Measurements from ENCODE around the gene PRR11. TPM values are rescaled to one million over a fixed set of nuclear protein-coding genes. Genes with fewer than 3 reads are reported as not detected.

PRR11 gene
- total RNA-seq, 1 experiment from 2014 or later: 86.7 TPM

DNA sequence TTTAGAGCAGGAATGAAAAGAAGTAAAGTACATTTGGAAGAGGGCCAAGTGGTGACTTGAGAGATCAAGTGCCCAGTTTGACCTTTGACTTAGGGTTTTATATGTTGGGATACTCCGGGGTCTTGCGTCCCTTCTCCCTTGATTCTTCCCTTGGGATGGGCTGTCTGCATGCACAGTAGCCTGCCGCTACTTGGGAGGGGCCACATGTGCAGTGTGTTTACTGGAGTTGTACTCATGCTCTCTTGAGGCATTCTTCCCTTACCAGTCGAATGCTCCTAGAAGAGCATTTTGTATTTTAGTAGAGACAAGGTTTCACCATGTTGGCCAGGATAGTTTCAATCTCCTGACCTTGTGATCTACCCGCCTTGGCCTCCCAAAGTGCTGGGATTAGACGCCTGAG, 88.5 kb downstream of the PRR11 start:
- ChIA-PET POLR2A (no interaction called here), RAD21 (ENCODE audit: low non-redundant PET in 1 of 2, low total read pairs in 2 of 2, uncharacterized antibody in 2 of 2, unreplicated experiment in 2 of 2) (no interaction called here), CTCF (no interaction called here)
- no peak for TF ChIP-seq MAX (IDR thresholded peaks at IDR 0.05)
- no peak for TF ChIP-seq POLR2AphosphoS5 (IDR thresholded peaks at IDR 0.05; ENCODE audit: low read depth, low read length)
- TF ChIP-seq RAD21 (IDR thresholded peaks at IDR 0.05; ENCODE audit: low read depth): no peak
- no peak for TF ChIP-seq CBX3 (IDR thresholded peaks at IDR 0.05; ENCODE audit: low read depth)
- no peak for TF ChIP-seq EZH2phosphoT487 (IDR thresholded peaks at IDR 0.05; ENCODE audit: borderline replicate concordance)
- TF ChIP-seq ATF3 (IDR thresholded peaks at IDR 0.05): no peak
- Histone ChIP-seq H3K9ac (ENCODE audit: low read length) (no peak overlapping the region), H3K9me2 (ENCODE audit: insufficient read depth) (no peaks in the 10 kb centered on the region), H2AFZ (ENCODE audit: low read depth, low read length, poor library complexity, severe bottlenecking) (no peak overlapping the region), H3K4me3 (replicated peaks in 1 of 2; ENCODE audit: low read depth in 1 of 2, low read length in 2 of 2) (no peak overlapping the region), H3K4me2 (ENCODE audit: low read length) (no peak overlapping the region), H3K27me3 (ENCODE audit: insufficient read depth, low read length) (no peaks in the 10 kb centered on the region), H3K79me2 (ENCODE audit: insufficient read depth, low read length) (no peaks in the 10 kb centered on the region), H4K20me1 (ENCODE audit: insufficient read depth) (no peaks in the 10 kb centered on the region), H3K4me1 (ENCODE audit: control insufficient read depth in 1 of 2, insufficient read depth in 2 of 2, low read length in 2 of 2) (no peaks in the 10 kb centered on the region), H3K36me3 (ENCODE audit: control insufficient read depth in 1 of 2, insufficient read depth in 2 of 2, low read length in 2 of 2) (no peaks in the 10 kb centered on the region), H3K27ac (ENCODE audit: low read depth, low read length) (no peak overlapping the region), H3K9me3 (ENCODE audit: control insufficient read depth in 1 of 2, insufficient read depth in 1 of 2, low read depth in 1 of 2, low read length in 2 of 2) (no peaks in the 10 kb centered on the region)
- no TSS peak for BruUV-seq (replicated peaks)
- intact Hi-C loops (cut with micrococcal nuclease): no loop called here
- DNase-seq (ENCODE audit: low read depth, low spot score) (no peak), ATAC-seq (no peak)

MicroRNAs within 50 kb of the gene (microRNA counts, 767-probe panel; counts per million panel counts)
- microRNA hsa-miR-301a-3p: 8,997 counts per million, percentile 6 among the panel's probes with 10 or more counts
- not detected for microRNA hsa-miR-454-3p

Small RNAs within 50 kb of the gene (microRNA-seq; reads per million reads assigned to microRNA genes)
- gene MIR301A (ENCODE audit: borderline number of aligned reads) (423 reads per million, percentile 74 among the genes with 10 or more reads in this experiment), gene MIR454 (ENCODE audit: borderline number of aligned reads) (1,087 reads per million, percentile 81 among the genes with 10 or more reads in this experiment)

Other genes starting within 250 kb of the PRR11 start
- 55.7 TPM for gene TRIM37, start 48.9 kb upstream of the PRR11 start, total RNA-seq (2021; ENCODE audit: unreplicated experiment)
- gene SKA2, start 560 bp upstream of the PRR11 start, total RNA-seq (2021; ENCODE audit: unreplicated experiment): 72.8 TPM
- 21.5 TPM for gene SMG8, start 54.3 kb downstream of the PRR11 start, total RNA-seq (2021; ENCODE audit: unreplicated experiment)
- gene GDPD1, start 64.8 kb downstream of the PRR11 start, total RNA-seq (2021; ENCODE audit: unreplicated experiment): 13.7 TPM
- 4.7 TPM for gene YPEL2, start 175.9 kb downstream of the PRR11 start, total RNA-seq (2021; ENCODE audit: unreplicated experiment)